ENCODE data around the gene KIAA0513.

- no peak for TF ChIP-seq CTCF (IDR thresholded peaks at IDR 0.05; ENCODE audit: low read depth, low read length)
- TF ChIP-seq POLR2A (IDR thresholded peaks at IDR 0.05; ENCODE audit: extremely low read depth, insufficient read length), result no peak
- TF ChIP-seq MAX (IDR thresholded peaks at IDR 0.05; ENCODE audit: low read depth, low read length), result no peak
- TF ChIP-seq MYC (IDR thresholded peaks at IDR 0.05; ENCODE audit: low read depth, low read length), result no peak
Measured at GRCh38 chr16:85052536-85052935, 24.9 kb downstream of the KIAA0513 start.
